ENCODE results near the gene TMEM150B.
A peak's percentile ranks its signal among the peaks of the same experiment; 100 is the strongest.

TMEM150B gene

GRCh38 chr19:55304279-55304978 is 20.7 kb downstream of the TMEM150B start:
- ATAC-seq, result no peak

DNA sequence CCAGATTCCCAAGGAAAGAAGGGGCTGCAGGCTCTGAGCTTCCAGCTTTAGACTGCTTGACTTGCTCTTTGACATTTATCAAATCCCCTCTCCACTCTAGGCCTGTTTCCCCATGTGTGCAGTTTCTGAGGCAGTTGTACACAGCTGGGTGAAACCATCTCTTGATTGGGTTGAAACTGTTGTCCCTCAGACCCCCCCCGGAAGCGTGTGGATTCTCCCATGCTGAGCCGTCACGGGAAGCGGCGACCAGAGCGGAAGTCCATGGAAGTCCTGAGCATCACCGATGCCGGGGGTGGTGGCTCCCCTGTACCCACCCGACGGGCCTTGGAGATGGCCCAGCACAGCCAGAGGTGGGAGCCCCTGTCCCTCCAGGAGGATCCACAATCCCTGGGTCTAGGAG is 21.7 kb downstream of the TMEM150B start:
- ATAC-seq, result no peak

GRCh38 chr19:55302318-55302703 is 22.8 kb downstream of the TMEM150B start:
- no peak for ATAC-seq

GRCh38 chr19:55301459-55302317 is 23.5 kb downstream of the TMEM150B start:
- ATAC-seq, result peak; percentile 82 to 90

DNA sequence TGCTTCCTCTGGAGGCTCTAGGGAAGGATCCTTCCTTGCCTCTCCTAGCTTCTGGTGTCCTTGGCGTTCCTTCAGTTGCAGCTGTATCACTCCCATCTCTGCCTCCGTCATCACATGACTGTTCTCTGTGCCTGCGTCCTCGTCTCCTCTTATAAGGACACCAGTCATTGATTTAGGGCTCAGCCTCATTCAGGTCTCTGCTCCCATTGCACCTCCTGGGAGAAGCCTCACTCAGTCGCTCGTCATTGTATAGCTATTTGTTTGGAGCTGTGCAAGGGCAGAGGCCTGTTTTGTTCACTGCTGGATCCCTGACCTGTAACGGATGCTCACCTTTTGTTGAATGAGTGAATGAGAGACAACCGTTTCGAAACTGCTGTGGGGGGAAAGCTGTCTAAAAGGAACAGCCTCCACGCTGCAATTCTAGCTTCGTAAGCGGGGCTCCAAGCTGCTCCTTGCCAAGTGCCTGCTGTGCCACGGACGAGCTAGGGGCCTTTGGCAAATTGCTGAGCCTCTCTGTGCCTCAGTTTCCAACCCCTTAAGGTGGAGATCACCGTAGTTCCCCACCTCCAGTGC is 24.2 kb downstream of the TMEM150B start:
- ATAC-seq, result no peak

DNA sequence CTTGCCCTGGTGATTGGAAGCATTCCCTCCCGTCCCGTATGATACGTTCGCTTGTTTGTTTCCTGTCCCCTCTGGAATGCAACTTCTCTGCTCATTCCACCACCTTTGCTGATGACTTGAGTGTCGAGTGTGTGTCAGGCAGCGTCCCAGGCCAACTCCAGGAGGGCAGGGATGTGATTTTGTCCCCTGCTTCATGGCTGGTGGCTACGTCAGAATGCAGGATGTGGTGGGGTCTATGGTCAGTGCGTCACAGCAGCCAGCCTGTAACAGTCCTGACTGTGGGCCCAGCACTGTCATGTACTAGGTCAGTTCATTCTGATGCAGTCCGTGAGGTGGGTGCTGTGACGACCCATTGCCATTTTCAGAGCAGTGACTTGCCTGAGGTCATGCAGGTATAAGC is 25.1 kb downstream of the TMEM150B start:
- no peak for ATAC-seq

DNA sequence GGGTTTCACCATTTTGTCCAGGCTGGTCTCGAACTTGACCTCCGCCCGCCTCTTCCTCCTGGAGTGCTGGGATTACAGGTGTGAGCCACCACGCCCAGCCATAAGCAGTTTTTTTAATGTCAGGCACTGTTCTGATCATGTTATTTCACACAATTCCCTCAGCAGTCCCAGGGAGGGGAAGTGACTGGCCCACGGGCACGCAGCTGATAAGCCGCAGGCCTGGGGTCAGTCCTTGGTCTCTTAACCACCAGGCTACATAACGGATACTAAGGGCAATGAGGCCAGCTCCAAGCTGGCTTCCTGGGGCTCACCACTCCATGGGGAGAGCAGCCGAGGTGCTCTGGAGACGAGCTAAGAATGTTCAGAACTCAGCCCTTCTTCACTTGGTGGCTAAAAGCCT is 27.9 kb downstream of the TMEM150B start:
- ATAC-seq, result no peak

GRCh38 chr19:55289117-55289796 is 35.9 kb downstream of the TMEM150B start:
- ATAC-seq, result no peak

GRCh38 chr19:55287361-55288079 is 37.6 kb downstream of the TMEM150B start:
- no peak for ATAC-seq

GRCh38 chr19:55285229-55285890 is 39.8 kb downstream of the TMEM150B start:
- no peak for ATAC-seq

DNA sequence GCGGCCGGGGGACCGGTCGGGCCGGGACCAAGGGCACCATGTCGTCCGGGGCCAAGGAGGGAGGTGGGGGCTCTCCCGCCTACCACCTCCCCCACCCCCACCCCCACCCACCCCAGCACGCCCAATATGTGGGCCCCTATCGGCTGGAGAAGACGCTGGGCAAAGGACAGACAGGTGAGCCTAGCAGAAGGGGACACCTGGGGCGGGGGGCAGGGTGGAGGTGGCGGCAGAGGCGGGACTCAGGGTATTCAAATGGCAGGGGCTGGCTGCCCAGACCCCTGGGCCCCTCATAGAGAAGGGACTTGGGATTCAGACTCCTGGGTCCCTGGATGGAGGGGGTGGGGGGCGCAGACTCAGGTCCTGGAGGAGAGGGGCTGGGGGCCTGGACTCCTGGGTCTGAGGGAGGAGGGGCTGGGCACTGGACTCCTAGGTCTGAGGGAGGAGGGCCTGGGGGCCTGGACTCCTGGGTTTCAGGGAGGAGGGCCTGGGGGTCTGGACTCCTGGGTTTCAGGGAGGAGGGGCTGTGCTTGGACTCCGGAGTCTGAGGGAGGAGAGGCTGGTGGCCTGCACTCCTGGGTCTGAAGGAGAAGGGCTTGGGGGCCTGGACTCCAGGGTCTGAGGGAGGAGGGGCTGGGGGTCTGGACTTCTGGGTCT is 40.6 kb downstream of the TMEM150B start:
- ATAC-seq, result no peak

GRCh38 chr19:55283548-55284377 is 41.4 kb downstream of the TMEM150B start, which contains the start of gene BRSK1:
TSS of gene BRSK1 (plus strand) at chr19:55283997. CDS start at chr19:55284443, 446 bp downstream.
- no peak for ATAC-seq

- peak; percentile 91 to 94 for ATAC-seq
These were observed 45.1 kb downstream of the TMEM150B start, which contains the start of gene HSPBP1 for GRCh38 chr19:55279770-55280643. TSS of gene HSPBP1 (minus strand) at chr19:55280110. CDS start at chr19:55279608, 502 bp downstream.

- no peak for ATAC-seq
These were observed 45.8 kb downstream of the TMEM150B start for GRCh38 chr19:55279340-55279739.

DNA sequence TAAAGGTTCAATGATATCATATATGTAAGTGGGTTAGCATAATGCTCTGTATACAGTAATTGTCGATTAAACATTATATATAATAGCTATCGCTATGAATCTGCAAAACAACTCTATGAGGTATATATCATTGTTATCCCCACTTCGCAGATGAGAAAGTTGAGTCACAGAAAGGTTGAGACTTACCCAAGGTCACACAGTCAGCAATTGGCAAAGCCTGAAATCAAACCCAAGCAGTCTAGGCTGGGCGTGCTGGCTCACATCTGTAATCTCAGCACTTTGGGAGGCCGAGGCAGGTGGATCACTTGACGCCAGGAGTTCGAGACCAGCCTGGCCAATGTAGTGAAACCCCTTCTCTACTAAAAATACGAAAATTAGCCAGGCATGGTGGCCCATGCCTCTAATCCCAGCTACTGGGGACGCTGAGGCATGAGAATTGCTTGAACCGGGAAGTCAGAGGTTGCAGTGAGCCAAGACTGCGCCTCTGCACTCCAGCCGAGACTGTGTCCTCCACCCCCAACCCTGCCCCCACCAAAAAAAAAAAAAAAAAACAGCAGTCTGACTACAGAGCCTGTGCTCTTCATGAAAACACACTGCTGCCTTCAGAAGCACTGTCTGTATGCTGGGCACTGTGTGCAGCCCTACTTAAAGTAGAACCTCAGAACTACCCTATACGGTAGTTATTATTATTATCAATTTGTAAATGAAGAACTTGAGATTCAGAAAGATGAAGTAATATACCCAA is 46.6 kb downstream of the TMEM150B start:
- no peak for ATAC-seq

DNA sequence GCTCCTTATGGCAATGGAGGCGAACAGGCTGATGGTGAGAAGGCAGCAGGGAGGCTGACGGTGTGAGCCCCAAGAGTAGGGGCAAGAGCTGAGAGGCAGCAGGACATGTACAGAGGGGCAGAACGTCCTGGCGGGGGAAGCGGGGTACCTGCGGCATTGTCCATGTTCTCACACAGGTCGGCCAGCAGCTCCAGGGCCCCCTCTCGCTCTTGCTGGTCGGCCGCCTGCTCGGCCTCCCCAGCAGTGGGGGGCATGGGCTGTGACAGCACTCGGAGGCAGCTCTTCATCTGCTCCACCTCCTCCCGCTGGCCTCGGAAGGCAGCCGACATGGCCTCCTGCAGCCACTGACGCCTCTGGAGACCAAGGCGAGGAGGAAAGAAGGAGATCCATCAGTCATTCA is 47.6 kb downstream of the TMEM150B start:
- no peak for ATAC-seq

DNA sequence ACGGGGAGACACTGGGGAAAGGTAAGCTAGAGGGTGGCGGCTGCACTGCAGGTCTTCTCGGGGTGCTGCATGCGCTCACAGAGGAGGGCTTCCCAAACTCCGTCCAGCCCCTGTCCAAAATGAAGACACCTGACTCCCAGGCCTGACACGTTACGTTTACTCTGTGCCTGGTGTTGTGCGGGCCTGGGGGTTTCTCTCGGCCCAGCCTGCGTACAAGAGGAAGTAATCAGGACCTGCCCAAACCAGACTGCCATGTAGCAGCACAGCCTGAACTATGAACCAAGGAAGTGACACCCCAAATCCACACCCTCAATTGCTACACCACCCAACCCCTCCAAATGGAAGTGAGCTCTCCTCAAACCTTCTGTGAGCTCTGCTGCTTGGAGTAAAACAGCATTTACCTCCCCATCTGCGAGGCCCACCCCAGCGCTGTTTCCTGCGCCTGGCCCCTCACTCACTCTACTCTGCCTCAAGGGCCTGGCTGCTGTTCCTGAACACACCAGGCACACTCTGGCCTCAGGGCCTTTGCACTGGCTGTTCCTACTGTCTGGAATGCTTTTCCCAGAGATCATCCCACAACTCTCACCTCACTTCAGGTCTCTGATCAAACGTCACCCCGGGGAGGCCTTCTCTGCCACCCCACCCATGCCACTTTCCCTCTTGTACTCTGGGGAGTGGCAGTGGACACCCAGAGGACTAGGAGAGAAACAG is 48.3 kb downstream of the TMEM150B start:
- ATAC-seq, result no peak

Measured in activated CD4-positive, CD25-positive, alpha-beta regulatory T cell treated with anti-CD3 and anti-CD28 coated beads, Interleukin-2, amount 50 U/mL, for 24 hours (primary cell).